K562 (cell line): ENCODE measurements around the gene MRPL58. TPM values are rescaled to one million over a fixed set of nuclear protein-coding genes. Genes with fewer than 3 reads are reported as not detected.

Source experiments
- C11orf30 ChIP-seq: fragments of 450-650 bp; IDR thresholded peaks from 2 replicates; pipeline ENCODE4 v1.6.1; 2016; ENCODE audit warnings: low read depth, mild to moderate bottlenecking
- HDGF ChIP-seq: fragments of 450-650 bp; IDR thresholded peaks from 2 replicates; pipeline ENCODE4 v1.6.1; 2016
- HNRNPK ChIP-seq: fragments of 200-400 bp; formaldehyde crosslinking; IDR thresholded peaks from one replicate; pipeline ENCODE4 v1.6.1; 2018; ENCODE audit warnings: mild to moderate bottlenecking, low read depth, low read length; ENCODE audit not compliant: poor library complexity, severe bottlenecking
- JUNB ChIP-seq: fragments of 450-650 bp; formaldehyde crosslinking; conservative IDR thresholded peaks from 2 replicates; pipeline ENCODE4 v1.4.0; 2020; ENCODE audit warnings: mild to moderate bottlenecking
- NR2C1 ChIP-seq, 2 experiments: fragments of 450-650 bp; IDR thresholded peaks; 2 replicates each; pipeline ENCODE4 v1.6.1; 2017; ENCODE audit warnings: mild to moderate bottlenecking in 2 of 2, antibody characterized with exemption in 1 of 2, inconsistent platforms in 1 of 2, missing compliant biosample characterization in 1 of 2, missing genetic modification characterization in 1 of 2
- RBM22 ChIP-seq: fragments of 200-400 bp; formaldehyde crosslinking; IDR thresholded peaks from 2 replicates; pipeline ENCODE4 v1.6.1; 2018; ENCODE audit warnings: low read length, low read depth; ENCODE audit not compliant: poor library complexity, severe bottlenecking
- ZNF318 ChIP-seq, 2 experiments: fragments of 450-650 bp; IDR thresholded peaks; 2 replicates each; pipeline ENCODE4 v1.6.1; 2016; ENCODE audit warnings: mild to moderate bottlenecking in 2 of 2, borderline replicate concordance in 1 of 2, low read depth in 1 of 2, moderate library complexity in 1 of 2
- polyA plus RNA-seq, 8 experiments: library from polyadenylated mRNA; depleted of rRNA in 4 of 8; stranded (reverse) in 5 of 8; unstranded in 3 of 8; fragments of >200 nt; fragmentation: Nextera tagmentation in 2 of 8; fragmentation: Illumina TruSeq in 1 of 8; extraction: Ambion mirVana in 2 of 8; extraction: Trizol in 1 of 8; gene quantifications; 2 replicates each; pipeline versions ENCODE4 v1.2.1 to v1.2.3, GENCODE V29; 2011 to 2014; ENCODE audit warnings: inconsistent platforms in 1 of 8, missing spikeins in 1 of 8
- total RNA-seq, 7 experiments: library from RNA; depleted of rRNA in 6 of 7; stranded (reverse); fragments of >200 nt in 6 of 7; fragmentation: Illumina TruSeq in 2 of 7; extraction: Trizol in 2 of 7; gene quantifications; 2 replicates each; pipeline versions ENCODE4 v1.2.1 to v1.2.3, GENCODE V29; 2011 to 2021; ENCODE audit warnings: low replicate concordance in 1 of 7

Gene MRPL58
- total and polyA plus RNA-seq, 9 of the 15 experiments (the other 6 are each of a cell fraction or from before 2014, with no cell fraction given): 30.8 to 107 (median 72.4) TPM

GRCh38 chr17:75059369-75060345 lies 47.2 kb downstream of the MRPL58 start (continued):
- TF ChIP-seq ZNF318 (IDR thresholded peaks at IDR 0.05; ENCODE audit: borderline replicate concordance in 1 of 2, low read depth in 1 of 2) (no peak), RBM22 (no peak), JUNB (CRISPR knock-in tag) (no peak), HNRNPK (no peak), NR2C1 (IDR thresholded peaks at IDR 0.05) (no peak), NR2C1 (tag; IDR thresholded peaks at IDR 0.05) (no peak), HDGF (no peak), C11orf30 (no peak)
